ENCODE results near the gene BRPF3. TPM values are rescaled to one million over a fixed set of nuclear protein-coding genes. Genes with fewer than 3 reads are reported as not detected.

The BRPF3 gene
- total and polyA plus RNA-seq, 9 of the 15 experiments (the other 6 are each of a cell fraction or from before 2014, with no cell fraction given) = 2.2 to 19.3 (median 8.0) TPM

DNA sequence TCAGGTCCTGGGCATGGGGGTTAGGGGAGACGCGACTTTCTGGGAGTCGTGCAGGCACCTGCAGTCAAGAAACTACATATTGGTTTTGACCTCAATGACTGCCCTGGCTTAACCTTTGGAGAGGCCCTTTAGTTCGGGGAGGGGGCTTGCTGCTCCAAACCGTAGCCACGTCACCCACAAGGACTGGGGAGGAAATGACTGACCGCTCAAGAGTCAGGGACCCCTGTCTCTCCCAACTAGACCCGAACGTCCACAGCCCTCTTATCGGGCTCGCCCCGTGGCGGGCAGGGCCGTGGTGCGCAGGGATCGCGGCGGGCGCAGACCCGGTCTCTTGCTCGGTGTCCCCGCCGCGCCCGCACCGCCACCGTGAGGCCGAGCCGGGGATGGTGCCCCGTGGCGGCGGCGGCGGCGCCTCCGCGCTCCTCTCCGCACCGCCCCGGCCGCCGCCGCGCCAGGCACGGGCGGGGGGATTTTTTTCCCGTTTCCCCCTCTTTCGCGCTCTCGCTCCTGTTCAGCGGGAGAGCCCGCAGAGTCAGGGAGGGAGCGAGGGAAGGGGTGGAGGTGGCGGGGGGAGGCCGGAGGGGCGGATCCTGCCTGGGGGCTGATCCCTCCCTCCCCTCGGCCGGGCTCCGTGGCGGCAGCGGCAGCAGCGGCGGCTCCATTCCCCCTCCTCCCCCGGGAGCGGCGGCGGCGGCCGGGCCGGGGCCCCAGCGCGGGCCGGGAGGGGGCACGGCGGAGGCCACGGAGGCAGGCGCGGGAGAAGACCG lies at the start of gene BRPF3 (continued):
- TF ChIP-seq, protein P1, sequence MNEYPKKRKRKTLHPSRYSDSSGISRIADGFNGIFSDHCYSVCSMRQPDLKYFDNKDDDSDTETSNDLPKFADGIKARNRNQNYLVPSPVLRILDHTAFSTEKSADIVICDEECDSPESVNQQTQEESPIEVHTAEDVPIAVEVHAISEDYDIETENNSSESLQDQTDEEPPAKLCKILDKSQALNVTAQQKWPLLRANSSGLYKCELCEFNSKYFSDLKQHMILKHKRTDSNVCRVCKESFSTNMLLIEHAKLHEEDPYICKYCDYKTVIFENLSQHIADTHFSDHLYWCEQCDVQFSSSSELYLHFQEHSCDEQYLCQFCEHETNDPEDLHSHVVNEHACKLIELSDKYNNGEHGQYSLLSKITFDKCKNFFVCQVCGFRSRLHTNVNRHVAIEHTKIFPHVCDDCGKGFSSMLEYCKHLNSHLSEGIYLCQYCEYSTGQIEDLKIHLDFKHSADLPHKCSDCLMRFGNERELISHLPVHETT (CRISPR knock-in tag; conservative IDR thresholded peaks at IDR 0.05 in 1 of 2, IDR thresholded peaks at IDR 0.05 in 1 of 2) = peak in 1 of 2 experiments; percentile 97; a peak in 2 of 4 replicates
- TF ChIP-seq LCOR (CRISPR knock-in tag; IDR thresholded peaks at IDR 0.05) (no peak), ZNF717 (CRISPR knock-in tag; IDR thresholded peaks at IDR 0.05) (no peak), POLR3A (IDR thresholded peaks at IDR 0.05; ENCODE audit: borderline replicate concordance, extremely low read depth, insufficient read depth, insufficient read length) (no peak), CREBBP (IDR thresholded peaks at IDR 0.05; ENCODE audit: low read depth, low read length) (no peak), SIRT6 (IDR thresholded peaks at IDR 0.05; ENCODE audit: low read depth, low read length) (no peak), ZNF586 (CRISPR knock-in tag; conservative IDR thresholded peaks at IDR 0.05) (no peak), XRCC3 (IDR thresholded peaks at IDR 0.05) (no peak), MTA1 (IDR thresholded peaks at IDR 0.05; ENCODE audit: borderline replicate concordance) (no peak), PYGO2 (tag; IDR thresholded peaks at IDR 0.05) (no peak), HCFC1 (IDR thresholded peaks at IDR 0.05; ENCODE audit: low read depth, low read length) (no peak), MECOM (CRISPR knock-in tag; IDR thresholded peaks at IDR 0.05) (no peak), ELF4 (CRISPR knock-in tag; IDR thresholded peaks at IDR 0.05) (no peak), ZNF165 (CRISPR knock-in tag; IDR thresholded peaks at IDR 0.05; ENCODE audit: borderline replicate concordance) (no peak), CHCHD3 (CRISPR knock-in tag; IDR thresholded peaks at IDR 0.05) (no peak), PTTG1 (tag; IDR thresholded peaks at IDR 0.05; ENCODE audit: low read depth) (no peak), ZFP36 (IDR thresholded peaks at IDR 0.05; ENCODE audit: low read depth, low read length, partially characterized antibody) (no peak), SMARCE1 (IDR thresholded peaks at IDR 0.05) (no peak), MTA3 (IDR thresholded peaks at IDR 0.05; ENCODE audit: borderline replicate concordance) (peak; percentile 78; the same call in 1 of the 2 replicates), NCOA4 (IDR thresholded peaks at IDR 0.05; ENCODE audit: partially characterized antibody) (no peak), HNRNPUL1 (IDR thresholded peaks at IDR 0.05; ENCODE audit: low read length) (no peak), MXI1 (IDR thresholded peaks at IDR 0.05; ENCODE audit: low read depth, low read length) (no peak), KAT2B (IDR thresholded peaks at IDR 0.05; ENCODE audit: low read depth, low read length) (no peak), GTF2A2 (tag; IDR thresholded peaks at IDR 0.05) (peak; percentile 20; the same call in 1 of the 2 replicates), CHD2 (IDR thresholded peaks at IDR 0.05; ENCODE audit: low read depth, low read length) (no peak)
- TF ChIP-seq, protein P2, sequence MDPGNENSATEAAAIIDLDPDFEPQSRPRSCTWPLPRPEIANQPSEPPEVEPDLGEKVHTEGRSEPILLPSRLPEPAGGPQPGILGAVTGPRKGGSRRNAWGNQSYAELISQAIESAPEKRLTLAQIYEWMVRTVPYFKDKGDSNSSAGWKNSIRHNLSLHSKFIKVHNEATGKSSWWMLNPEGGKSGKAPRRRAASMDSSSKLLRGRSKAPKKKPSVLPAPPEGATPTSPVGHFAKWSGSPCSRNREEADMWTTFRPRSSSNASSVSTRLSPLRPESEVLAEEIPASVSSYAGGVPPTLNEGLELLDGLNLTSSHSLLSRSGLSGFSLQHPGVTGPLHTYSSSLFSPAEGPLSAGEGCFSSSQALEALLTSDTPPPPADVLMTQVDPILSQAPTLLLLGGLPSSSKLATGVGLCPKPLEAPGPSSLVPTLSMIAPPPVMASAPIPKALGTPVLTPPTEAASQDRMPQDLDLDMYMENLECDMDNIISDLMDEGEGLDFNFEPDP (CRISPR knock-in tag; IDR thresholded peaks at IDR 0.05) = no peak
- TF ChIP-seq, protein P3, sequence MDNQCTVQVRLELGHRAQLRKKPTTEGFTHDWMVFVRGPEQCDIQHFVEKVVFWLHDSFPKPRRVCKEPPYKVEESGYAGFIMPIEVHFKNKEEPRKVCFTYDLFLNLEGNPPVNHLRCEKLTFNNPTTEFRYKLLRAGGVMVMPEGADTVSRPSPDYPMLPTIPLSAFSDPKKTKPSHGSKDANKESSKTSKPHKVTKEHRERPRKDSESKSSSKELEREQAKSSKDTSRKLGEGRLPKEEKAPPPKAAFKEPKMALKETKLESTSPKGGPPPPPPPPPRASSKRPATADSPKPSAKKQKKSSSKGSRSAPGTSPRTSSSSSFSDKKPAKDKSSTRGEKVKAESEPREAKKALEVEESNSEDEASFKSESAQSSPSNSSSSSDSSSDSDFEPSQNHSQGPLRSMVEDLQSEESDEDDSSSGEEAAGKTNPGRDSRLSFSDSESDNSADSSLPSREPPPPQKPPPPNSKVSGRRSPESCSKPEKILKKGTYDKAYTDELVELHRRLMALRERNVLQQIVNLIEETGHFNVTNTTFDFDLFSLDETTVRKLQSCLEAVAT (IDR thresholded peaks at IDR 0.05) = no peak
